ENCODE data around the gene MAP2K6.

The MAP2K6 gene

GRCh38 chr17:69497161-69497560, 82.7 kb downstream of the MAP2K6 start:
- no peak for DNase-seq

DNA sequence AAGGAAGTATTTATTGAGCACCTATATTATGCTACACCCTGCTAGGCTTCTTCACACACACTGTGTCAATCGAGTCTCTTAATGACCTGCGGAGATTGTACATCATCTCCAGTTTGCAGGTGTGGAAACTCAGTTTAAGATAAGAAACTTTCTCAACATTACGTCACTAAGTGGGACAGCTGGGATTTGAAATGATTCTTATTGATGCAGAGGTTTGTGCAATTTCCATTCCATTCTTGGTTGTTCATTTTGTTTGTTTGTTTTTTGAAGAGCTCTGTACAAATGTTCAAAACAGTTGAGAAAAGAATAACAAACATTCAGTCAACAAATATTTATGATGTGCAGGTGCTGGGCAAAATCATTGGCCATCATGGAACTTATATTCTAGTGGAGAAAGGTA, 84.8 kb downstream of the MAP2K6 start:
- DNase-seq = no peak

DNA sequence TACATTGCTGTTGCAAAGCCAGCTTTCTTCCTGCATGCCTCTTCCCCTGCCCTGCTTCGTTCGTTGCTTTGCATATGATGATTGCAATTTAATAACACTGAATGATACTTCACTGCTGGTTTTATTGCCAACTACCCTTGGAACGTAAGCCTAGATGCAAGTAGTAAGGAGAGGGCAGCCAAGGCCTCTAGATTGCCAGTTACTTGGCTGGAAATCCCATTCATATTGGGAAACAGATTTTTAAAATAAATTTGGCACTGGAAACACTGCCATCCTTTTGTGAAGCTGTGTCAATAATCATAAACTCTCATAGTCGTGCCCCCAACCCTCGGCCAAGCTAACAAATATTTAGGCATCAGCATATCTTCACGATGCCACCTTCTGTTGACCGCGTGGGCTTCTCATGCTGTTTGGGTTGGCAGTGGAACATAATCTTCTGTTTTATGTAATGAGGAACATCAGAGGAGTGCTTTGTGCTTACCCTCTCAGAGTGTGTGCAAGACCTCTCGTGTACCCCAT, 86.5 kb downstream of the MAP2K6 start:
- DNase-seq = no peak

- no peak for DNase-seq
Measured at GRCh38 chr17:69501591-69502468, 87.3 kb downstream of the MAP2K6 start.

DNA sequence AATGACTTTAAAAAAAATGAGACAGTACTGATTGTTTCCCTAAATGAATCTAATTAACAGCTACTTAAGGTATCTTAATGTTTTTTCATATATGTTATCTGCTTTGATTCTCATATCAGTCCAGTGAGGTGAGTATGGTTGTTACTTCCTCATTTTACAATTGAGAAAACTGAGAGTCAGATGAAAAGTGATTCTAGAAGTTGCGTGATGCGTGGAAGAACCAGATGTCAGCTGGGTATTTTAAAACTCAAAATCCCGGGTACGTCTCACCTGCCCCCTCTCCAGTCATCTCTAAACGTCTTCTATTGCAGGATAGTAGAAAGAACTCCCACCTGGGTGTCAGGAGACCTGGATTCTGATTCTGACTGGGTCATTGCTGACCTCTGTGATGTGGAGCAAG, 89.2 kb downstream of the MAP2K6 start:
- DNase-seq = no peak

DNA sequence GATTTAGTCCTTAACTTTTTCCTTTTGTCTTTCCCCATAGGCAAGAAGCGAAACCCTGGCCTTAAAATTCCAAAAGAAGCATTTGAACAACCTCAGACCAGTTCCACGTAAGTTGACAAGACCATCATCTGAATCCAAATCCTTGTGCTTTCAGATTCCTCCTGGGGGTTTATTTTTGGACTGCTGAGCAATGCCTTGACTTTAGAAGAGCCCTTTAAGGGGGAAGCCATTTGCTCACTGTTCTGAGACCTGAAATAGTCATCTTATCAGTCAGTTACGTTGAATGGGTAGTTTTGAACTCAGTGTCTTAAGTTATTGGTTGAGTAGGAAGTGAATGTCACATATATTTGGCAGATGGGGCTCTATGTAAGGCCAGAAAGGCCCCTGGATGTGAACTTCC, 91.2 kb downstream of the MAP2K6 start:
- DNase-seq = no peak

DNA sequence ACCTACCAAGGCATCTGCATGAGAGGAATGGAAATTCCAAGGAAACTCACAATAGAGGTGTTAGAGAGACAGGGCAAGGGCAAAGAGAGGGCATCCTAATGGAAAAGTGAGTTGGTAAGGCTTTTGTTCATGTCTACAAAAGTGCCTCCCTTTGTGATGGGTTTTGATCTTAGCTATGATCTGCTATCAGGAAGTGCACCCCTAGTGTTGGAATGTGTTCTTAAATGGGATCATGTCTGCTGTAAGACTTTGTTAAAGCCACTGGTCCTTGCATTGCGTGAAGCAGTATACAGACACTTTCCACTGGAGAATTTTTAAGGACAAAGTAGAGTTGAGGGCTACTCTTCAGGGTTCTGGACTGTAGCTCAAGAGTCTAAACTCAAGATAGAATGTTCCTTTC, 92.0 kb downstream of the MAP2K6 start:
- no peak for DNase-seq

GRCh38 chr17:69508814-69509213, 94.3 kb downstream of the MAP2K6 start:
- no peak for DNase-seq

- no peak for DNase-seq
Measured at GRCh38 chr17:69511250-69511649, 96.8 kb downstream of the MAP2K6 start.

GRCh38 chr17:69512946-69513345, 98.4 kb downstream of the MAP2K6 start:
- DNase-seq = no peak

- no peak for DNase-seq
Measured at GRCh38 chr17:69516225-69516624, 101.7 kb downstream of the MAP2K6 start.

- no peak for DNase-seq
Measured at GRCh38 chr17:69516911-69517310, 102.4 kb downstream of the MAP2K6 start.

DNA sequence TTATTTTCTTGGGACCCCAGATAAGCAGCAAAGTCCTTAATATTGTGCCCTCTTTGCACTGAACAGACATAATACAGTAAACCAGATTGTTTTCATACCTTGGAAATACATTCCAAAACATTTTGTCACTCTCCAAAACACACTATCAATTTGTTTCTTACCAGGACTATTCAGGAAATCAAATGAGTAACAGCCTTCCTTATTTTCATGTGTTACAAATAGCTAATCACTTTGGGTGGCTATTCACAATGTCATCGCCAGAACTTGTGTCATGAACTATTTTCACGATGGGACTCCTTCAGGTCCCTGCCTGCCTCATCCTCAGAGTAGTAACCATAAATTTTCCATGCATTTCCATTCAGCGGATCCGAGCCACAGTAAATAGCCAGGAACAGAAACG, 104.5 kb downstream of the MAP2K6 start:
- no peak for DNase-seq

GRCh38 chr17:69523244-69523861, 108.9 kb downstream of the MAP2K6 start:
- DNase-seq = no peak

- DNase-seq = no peak
Measured at GRCh38 chr17:69524854-69525253, 110.4 kb downstream of the MAP2K6 start.

GRCh38 chr17:69525920-69526841, 111.7 kb downstream of the MAP2K6 start:
- DNase-seq = no peak

DNA sequence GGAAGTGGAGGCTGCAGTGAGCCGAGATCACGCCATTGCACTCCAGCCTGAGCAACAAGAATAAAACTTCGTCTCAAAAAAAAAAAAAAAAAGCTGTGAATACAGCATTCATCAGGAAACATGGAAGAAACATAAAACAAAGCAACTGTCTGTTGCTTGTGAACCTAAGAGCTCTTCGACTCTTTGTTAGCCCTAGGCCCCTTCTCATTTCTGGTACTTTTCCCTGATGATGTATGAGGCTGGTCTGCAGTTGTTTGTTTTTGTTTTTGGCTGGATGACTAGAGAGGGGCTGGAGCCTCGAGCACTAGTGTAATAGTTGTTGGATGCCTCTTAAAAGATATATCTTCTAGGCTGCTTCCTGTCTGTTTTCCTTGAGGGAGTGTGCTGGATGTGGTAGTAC, 113.5 kb downstream of the MAP2K6 start:
- DNase-seq = no peak

GRCh38 chr17:69533481-69534234, 119.2 kb downstream of the MAP2K6 start:
- no peak for DNase-seq

- DNase-seq = no peak
Measured at GRCh38 chr17:69534235-69534621, 119.7 kb downstream of the MAP2K6 start.

DNA sequence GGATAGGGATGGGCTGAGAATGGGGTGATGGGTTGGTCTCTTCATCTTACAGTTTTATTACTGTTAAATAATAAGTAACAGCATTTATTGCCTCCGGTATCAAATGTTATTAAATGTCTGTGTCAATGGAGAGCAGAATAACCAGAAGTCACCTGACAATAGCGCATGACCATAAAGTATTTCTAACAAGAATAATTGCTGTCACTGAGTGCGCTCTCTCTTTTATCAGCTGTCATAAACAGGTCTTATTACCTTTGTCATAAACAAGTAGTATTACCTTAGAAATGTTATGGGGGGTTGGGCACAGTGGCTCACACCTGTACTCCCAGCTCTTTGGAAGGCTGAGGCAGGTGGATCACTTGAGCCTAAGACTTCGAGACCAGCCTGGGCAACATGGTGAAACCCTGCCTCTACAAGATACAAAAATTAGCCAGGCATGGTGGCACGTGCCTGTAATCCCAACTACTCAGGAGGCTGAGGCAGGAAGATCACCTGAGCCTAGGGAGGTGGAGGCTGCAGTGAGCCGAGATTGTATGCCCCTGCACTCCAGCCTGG, 120.6 kb downstream of the MAP2K6 start:
- DNase-seq = no peak

DNA sequence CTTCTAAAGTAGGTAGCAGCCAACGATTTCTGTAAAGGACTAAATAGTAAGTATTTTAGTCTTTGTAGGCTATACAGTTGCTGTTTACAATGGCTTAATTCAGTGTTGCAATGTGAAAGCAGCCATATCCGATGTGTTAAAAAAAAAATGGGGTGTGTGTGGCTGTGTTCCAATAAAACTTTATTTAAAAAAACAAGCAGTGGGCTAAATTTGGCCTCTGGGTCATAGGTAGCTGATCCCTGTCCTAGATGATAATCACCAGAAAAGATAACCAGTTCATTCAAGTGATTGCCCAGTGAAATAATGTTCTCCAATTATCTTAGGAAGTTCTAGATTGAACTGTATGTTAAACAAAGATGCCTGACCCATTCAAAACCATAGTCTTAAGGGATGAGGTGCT, 124.3 kb downstream of the MAP2K6 start:
- DNase-seq = no peak

- no peak for DNase-seq
Measured at GRCh38 chr17:69539274-69539673, 124.8 kb downstream of the MAP2K6 start.
